Ovary (tissue), 9 donors: ENCODE measurements around the gene CAPG. TPM values are rescaled to one million over a fixed set of nuclear protein-coding genes. Genes with fewer than 3 reads are reported as not detected.
A peak's percentile ranks its signal among the peaks of the same experiment; 100 is the strongest.

Experiments
- DNase-seq, 5 donors: peaks; one replicate each; pipeline ENCODE4 v3.0.0-alpha.2; 2019 to 2020
- H3K27ac ChIP-seq, 2 donors: fragments of 200-600 bp; one replicate each; pipeline versions ENCODE4 v1.5.1 to v1.8.0; 2019 to 2022
- H3K27me3 ChIP-seq: fragments of 200-600 bp; one replicate; pipeline ENCODE4 v1.8.0; 2022
- H3K36me3 ChIP-seq: fragments of 200-600 bp; sonication (generic); one replicate; pipeline ENCODE4 v1.5.1; 2019
- H3K4me1 ChIP-seq: one replicate; pipeline ENCODE4 v1.8.1; 2013; ENCODE audit warnings: mild to moderate bottlenecking, moderate library complexity; ENCODE audit not compliant: insufficient read depth
- H3K4me3 ChIP-seq: fragments of 200-600 bp; sonication (generic); one replicate; pipeline ENCODE4 v1.5.1; 2017
- H3K9me3 ChIP-seq, 2 donors: fragments of 200-600 bp in 1 of 2; sonication (generic) in 1 of 2; one replicate each; pipeline versions ENCODE4 v1.5.1 to v1.8.1; 2013 to 2019; ENCODE audit warnings: mild to moderate bottlenecking in 1 of 2, moderate library complexity in 1 of 2
- CTCF ChIP-seq, 3 donors: fragments of 450-650 bp in 2 of 3; fragments of 200-600 bp in 1 of 3; IDR thresholded peaks; one replicate each; pipeline versions ENCODE4 v1.5.1 to v1.8.0; 2016 to 2022; ENCODE audit warnings: antibody characterized with exemption in 3 of 3, mild to moderate bottlenecking in 1 of 3
- EP300 ChIP-seq: sonication (generic); formaldehyde crosslinking; IDR thresholded peaks from one replicate; pipeline ENCODE4 v1.6.1; 2017; ENCODE audit warnings: antibody characterized with exemption
- POLR2A ChIP-seq: fragments of 450-650 bp; IDR thresholded peaks from one replicate; pipeline ENCODE4 v1.6.1; 2017; ENCODE audit warnings: antibody characterized with exemption, mild to moderate bottlenecking, moderate library complexity
- WGBS, 3 donors: extraction: QIAGEN DNeasy Blood & Tissue Kit in 1 of 3; methylation state at CpG; one replicate each; pipeline versions ENCODE4 v1.1.5 to v1.1.7; 2013 to 2017; 5-methylcytosine and 5-hydroxymethylcytosine counted together
- intact Hi-C, 4 donors: fragments of 100-400 bp; cut with DNase I; formaldehyde crosslinking; loops; one replicate each; pipeline versions ENCODE4 v1.11.0 to v1.15.1; 2022 to 2023
- polyA plus RNA-seq, 2 donors: library from polyadenylated mRNA; stranded (reverse); fragments of 200-250 nt in 1 of 2; fragments of 350-450 nt in 1 of 2; fragmentation: Illumina TruSeq in 1 of 2; extraction: RNeasy Lipid Tissue Mini Kit (QIAGEN cat#74804) in 1 of 2; gene quantifications; one replicate each; pipeline ENCODE4 v1.2.3, GENCODE V29; 2013 to 2014
- total RNA-seq, 7 donors: library from RNA; depleted of rRNA in 2 of 7; stranded (reverse); fragments of >200 nt in 2 of 7; fragmentation: NEBNext Ultra II Directional in 3 of 7; extraction: Animal tissue kit (Norgen Biotek cat#: 25700) in 3 of 7; gene quantifications; one replicate each; pipeline versions ENCODE4 v1.1.0 to v1.2.4, GENCODE V29; 2016 to 2023
- donor health status: DM: no; HTN: no; CAD: no; lungs with moderate emphysema.
- donor health status: DM: no; HTN: no; CAD: no.
- donor health status: Bipolar disorder and iron deficiency.
- donor health status: DM: yes; HTN: yes; CAD: no.
- donor health status: DM: no; HTN: no; CAD: no.
- donor health status: DM: yes; HTN: yes; CAD: no.

CAPG gene
- total and polyA plus RNA-seq, 9 donors = 6.8 to 97.8 (median 22.8) TPM

- no peak for TF ChIP-seq POLR2A
- TF ChIP-seq EP300 = no peak
- no peak for TF ChIP-seq CTCF (IDR thresholded peaks at IDR 0.05)
- peaks cover 16% of the 10 kb centered on the region for H3K4me1 ChIP-seq
- DNase-seq = no peak
- H3K4me3 ChIP-seq = no peak overlapping the region
- H3K27ac ChIP-seq = peak overlapping the region in 1 of 2 donors; percentile 39
- intact Hi-C loops = no loop called here
- H3K27me3 ChIP-seq = no peaks in the 10 kb centered on the region
- H3K36me3 ChIP-seq = no peaks in the 10 kb centered on the region
- no peaks in the 10 kb centered on the region for H3K9me3 ChIP-seq
- 77 to 87% (median 83%) methylated on average over 7 of the region's 7 CpGs for WGBS, 3 donors
Measured at GRCh38 chr2:85449214-85449588, 39.0 kb upstream of the CAPG start.

- Histone ChIP-seq H3K27ac (peak overlapping the region in 1 of 2 donors; percentile 39), H3K9me3 (no peaks in the 10 kb centered on the region), H3K4me3 (no peak overlapping the region), H3K27me3 (no peaks in the 10 kb centered on the region), H3K4me1 (peaks cover 16% of the 10 kb centered on the region), H3K36me3 (no peaks in the 10 kb centered on the region)
- WGBS, 3 donors = 35 to 59% (median 51%) methylated on average over 8 of the region's 8 CpGs
- intact Hi-C loops = no loop called here
- TF ChIP-seq CTCF (IDR thresholded peaks at IDR 0.05) (no peak), POLR2A (no peak), EP300 (no peak)
- DNase-seq = no peak
Measured at GRCh38 chr2:85448461-85449213, 38.5 kb upstream of the CAPG start.

GRCh38 chr2:85447222-85447585 is 37.0 kb upstream of the CAPG start:
- Histone ChIP-seq H3K27ac (no peak overlapping the region), H3K27me3 (no peaks in the 10 kb centered on the region), H3K9me3 (no peaks in the 10 kb centered on the region), H3K36me3 (no peaks in the 10 kb centered on the region), H3K4me3 (no peak overlapping the region), H3K4me1 (peaks cover 16% of the 10 kb centered on the region)
- no peak for DNase-seq
- 83 to 96% (median 86%) methylated on average over 8 of the region's 8 CpGs for WGBS, 3 donors
- intact Hi-C loops = no loop called here
- no peak for TF ChIP-seq POLR2A
- no peak for TF ChIP-seq EP300
- no peak for TF ChIP-seq CTCF (IDR thresholded peaks at IDR 0.05)

- TF ChIP-seq CTCF (IDR thresholded peaks at IDR 0.05) = no peak
- no peak for TF ChIP-seq EP300
- no peak for TF ChIP-seq POLR2A
- Histone ChIP-seq H3K9me3 (no peaks in the 10 kb centered on the region), H3K27me3 (no peaks in the 10 kb centered on the region), H3K4me1 (peaks cover 16% of the 10 kb centered on the region), H3K36me3 (no peaks in the 10 kb centered on the region), H3K4me3 (no peak overlapping the region), H3K27ac (peak overlapping the region; percentile 28 to 69)
- no peak for DNase-seq
- intact Hi-C loops = no loop called here
- 71 to 80% (median 73%) methylated on average over 14 of the region's 14 CpGs for WGBS, 3 donors
Measured at GRCh38 chr2:85446296-85447221, 36.4 kb upstream of the CAPG start.
